NCI-H2227 treated with DMSO at 0.1 percent for 48 hours (cell line): ENCODE results near the gene ZFP36L2.

Experiments
- DNase-seq: peaks from one replicate; lab custom pipeline; 2025; lab: John Stamatoyannopoulos, UW

The ZFP36L2 gene

DNA sequence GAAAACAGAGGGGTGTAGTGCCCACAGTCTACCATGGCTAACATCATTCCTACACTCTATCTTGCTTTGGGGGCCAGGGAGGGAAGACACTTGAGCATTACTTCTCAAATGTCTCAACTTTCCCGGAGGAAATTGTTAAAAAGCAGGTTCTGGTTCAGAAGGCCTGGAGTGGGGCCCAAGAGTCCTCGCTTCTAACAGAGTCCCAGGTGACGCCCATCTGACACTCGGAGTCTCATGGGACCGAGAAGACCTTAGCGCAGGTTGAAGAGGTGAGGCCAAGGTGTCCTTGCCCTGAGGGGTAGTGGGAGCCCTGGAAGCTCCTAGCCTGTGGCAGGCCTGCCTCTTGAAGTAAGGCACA, 40.1 kb downstream of the ZFP36L2 start:
- DNase-seq, result no peak

DNA sequence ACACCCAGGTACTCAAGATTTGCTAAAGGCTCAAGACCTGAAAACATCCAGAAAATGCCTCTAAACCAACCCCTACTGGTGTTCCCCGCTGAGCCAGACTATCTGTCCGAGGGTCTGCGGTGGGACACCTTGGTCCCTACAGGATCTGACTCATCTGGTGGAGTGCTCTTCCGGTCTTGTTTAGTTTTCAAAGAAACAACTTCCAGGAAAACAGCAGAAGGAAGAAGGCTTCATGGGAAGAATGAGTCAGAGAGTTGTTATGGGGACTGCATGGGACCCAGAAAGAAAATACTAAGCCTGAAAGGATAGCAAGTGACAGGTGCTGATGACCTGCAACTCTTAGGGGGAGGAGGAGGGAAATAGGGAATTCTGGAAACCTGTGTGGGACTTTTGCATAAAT, 41.3 kb downstream of the ZFP36L2 start:
- DNase-seq, result no peak

DNA sequence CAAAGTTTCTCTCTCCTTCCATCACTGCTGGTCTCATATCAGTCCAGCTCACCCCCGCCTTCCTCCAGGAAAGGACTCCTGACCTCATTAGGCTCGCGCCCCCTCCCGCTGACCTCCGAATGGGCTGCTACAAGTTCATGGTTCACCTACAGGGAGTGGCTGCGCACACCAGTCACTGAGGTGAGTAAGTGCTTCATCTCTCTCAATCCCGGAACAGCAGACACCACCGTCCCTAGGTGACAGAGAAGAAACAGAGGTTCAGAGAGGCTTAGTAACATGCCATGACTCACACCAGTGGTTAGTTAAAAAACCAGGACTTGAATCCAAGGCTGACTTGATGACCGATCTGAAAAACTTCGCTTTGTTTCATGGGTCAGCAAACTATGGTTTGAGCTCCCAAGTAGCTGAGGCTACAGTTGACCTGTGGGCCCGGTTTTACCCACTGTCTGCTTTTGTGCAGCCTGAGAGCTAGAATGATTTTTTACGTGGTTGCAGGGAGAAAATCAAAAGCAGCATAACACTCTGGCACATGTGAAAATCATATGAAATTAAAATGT, 42.0 kb downstream of the ZFP36L2 start:
- no peak for DNase-seq

DNA sequence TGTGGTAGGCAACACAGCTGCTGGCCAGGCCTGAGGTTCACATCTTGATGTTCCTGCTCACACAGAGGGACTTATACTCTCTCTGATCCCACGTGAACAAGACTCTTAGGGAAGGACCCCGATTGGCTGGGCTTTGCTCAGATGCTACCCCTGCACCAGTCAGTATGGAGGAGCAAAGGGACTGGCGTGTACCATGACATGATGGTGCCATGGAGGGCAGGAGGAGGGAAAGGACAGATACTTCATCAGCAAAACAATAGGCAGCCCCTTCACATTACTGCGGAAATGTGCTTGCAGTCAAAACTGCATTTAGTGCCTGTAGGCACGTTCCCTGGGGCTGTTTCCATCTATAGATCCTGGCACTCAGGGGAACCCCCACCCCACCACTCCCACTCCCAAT, 42.7 kb downstream of the ZFP36L2 start:
- DNase-seq, result no peak

DNA sequence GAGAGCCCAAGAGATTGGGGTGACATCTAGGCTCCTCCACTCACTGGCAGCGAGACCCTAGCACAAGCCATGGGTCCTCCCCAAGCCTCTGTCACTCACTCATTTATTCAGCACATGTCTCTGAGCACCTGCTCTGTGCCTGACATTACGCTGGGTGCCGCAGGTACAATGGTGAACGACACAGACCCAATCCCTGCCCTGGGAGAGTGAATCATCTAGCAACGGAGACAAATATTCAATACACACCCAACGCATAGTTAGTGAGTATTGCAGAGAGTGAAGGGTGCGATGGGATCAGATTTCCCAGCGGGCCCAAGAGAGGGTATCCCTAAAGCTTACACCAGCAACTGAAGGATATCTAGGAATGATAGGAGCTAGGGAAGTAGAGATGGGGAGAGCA, 45.5 kb downstream of the ZFP36L2 start:
- no peak for DNase-seq

DNA sequence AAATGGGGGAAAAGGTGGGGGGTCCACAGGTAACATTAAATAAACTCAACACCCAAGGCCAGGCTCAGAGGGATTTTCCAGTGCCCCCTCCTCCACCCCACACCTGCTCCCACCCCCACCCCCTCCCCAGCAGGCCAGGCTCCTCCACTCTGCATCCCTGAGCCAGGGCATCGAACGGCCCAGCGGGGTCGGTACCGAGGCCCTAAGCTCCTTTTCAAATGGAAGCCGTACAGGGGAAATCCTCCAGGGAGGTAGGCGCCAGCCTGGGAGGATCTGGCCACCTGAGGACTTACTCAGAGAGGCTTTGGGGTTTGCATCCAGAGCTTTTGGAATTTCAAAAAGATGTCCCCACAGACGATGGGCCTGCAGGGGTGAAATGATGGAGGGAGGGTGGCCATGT, 46.5 kb downstream of the ZFP36L2 start:
- no peak for DNase-seq

DNA sequence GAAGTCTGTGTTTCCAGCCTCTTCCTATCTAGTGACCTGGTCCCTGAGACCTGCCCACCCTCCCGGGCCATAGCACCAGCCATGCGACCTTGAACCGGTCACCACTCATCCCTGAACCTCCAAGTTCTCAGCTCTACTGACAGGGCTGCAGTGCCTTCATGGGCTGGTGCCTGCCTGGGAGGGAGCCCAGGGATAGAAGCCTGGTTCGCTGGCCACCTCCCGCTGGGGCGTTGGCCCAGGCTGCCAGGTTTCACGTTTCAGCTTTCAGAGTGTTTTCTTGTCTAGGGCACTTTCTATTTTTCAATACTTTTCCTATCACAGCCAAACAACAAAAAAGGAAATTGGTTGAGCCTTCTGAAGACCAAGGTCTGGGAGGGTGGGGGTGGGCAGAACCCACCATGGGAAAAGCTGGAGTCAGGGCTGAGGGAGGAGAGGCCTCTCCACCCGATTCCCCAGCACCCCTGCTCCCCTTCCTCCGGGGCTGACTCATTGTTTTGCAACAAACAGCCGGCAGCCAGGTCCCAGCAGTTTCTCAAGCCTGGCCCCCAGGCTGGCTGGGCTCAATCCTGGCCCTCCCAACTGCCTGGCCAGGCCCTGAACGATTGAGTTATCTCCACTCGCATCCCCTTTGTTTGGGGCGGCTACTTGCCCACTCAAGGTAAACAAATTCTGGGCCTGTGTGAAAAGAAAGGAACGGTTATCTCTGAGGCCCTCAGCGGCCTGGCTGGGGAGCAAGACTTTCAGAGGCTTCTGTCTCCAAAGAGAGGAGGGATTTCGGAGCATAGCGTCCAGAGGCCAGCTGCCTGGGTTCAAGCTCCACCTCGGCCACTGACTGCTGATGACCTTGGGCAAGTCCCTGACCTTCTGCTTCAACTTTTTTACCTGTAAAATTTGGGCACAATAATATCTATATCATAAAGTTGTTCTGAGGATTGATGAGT, 47.5 kb downstream of the ZFP36L2 start:
- no peak for DNase-seq

DNA sequence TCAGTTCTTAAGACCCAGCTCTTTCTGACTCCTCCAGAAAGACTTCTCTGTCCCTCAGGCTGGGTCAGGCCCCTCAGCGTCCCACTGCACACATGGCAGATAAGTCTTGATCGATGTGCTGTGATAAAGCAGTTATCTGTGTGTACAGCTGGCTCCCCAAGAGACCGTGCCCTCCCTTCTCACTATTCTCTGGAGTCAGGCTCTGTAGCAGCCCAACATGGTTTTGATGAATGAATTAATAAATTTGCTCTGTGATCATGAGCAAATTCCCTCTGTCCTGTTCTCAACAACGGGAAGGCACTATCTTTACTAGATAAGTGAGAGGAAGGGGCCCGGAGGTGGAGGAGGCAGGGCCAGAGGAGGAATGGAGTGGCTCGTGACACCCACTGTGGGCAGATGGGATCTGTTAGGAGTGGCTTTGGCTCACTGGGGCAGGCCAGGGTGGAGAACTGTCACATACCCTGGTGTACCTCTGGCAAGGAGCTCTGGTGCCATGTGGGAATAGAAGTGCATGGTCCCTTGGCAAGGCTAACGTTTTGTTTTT, 48.3 kb downstream of the ZFP36L2 start:
- DNase-seq, result no peak

DNA sequence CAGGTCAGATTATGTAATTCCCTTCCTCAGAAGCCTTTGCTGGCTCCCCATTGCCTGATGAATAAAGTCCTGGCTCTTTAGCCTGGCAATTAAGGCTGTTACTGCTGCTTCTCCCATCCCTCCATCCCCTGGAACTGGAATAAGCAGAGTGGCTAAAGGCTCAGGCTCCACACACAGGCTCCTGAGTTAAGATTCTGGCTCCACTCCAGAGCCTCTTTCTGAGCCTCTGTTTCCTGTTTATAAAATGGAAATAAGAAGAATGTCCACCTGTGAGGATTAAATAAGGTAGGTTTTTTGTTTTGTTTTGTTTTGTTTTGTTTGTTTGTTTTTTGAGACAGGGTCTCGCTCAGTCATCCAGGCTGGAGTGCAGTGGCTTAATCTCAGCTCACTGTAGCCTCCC, 50.0 kb downstream of the ZFP36L2 start:
- no peak for DNase-seq

DNA sequence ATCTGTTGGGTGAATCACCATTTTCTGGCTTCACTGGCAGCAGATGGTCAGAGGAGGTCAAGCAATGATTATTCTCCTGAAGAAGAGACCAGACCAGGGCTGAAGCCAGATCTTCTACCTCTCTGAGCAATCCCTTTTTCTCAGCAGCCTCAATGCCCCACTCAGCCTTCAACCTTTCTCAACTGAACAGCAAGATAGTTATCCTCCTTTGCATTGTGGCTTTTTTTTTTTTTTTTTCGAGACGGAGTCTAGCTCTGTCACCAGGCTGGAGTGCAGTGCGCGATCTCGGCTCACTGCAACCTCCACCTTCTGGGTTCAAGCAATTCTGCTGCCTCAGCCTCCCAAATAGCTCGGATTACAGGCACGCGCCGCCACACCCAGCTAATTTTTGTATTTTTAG, 50.5 kb downstream of the ZFP36L2 start:
- no peak for DNase-seq

DNA sequence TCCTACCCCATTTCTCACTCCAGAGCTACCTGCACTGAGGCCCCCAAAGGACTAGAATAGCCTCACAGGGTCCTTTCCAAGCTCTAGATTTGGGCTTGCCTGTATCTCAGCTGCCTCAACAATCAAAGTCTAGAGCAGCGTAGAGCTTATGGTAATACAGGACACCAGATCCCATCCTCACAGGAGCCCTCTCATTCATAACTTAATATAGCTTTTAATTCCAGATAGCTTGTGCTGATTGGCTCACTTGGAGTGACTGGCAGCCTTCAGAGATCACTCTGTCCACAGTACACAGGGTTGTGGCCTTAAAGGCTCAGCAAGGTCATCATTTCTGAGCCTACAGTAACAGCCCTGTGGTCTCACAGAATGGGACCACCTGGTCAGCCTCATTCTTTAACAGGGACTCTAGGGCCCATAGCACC, 51.4 kb downstream of the ZFP36L2 start:
- DNase-seq, result no peak

DNA sequence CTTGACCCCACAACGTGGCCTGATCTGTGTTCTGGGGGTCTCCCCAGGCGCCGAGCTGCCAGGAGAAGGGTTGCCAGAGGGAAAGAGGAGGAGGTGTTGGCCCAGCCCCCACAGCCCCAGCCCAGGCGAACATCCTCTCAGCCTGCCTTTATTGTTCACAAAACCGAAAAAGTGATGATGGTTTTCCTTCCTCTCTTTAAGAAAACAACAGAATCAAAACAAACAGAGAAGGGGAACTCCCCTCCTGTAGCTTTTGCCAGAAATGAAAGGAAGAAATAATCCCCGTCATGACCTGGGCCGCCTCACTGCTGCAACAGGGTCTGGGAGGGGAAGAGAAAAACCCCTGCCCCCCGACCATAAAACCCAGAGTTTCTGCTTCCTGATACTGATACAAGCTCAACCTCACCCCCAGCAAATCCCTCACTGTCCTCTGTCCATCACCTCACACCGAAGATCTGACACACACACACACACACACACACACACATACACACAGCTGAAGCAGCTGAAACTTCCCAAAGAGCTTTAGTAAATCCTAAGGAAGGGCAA, 52.0 kb downstream of the ZFP36L2 start:
- no peak for DNase-seq
